ENCODE results near the gene ERCC6L2.

- TF ChIP-seq, protein P1, sequence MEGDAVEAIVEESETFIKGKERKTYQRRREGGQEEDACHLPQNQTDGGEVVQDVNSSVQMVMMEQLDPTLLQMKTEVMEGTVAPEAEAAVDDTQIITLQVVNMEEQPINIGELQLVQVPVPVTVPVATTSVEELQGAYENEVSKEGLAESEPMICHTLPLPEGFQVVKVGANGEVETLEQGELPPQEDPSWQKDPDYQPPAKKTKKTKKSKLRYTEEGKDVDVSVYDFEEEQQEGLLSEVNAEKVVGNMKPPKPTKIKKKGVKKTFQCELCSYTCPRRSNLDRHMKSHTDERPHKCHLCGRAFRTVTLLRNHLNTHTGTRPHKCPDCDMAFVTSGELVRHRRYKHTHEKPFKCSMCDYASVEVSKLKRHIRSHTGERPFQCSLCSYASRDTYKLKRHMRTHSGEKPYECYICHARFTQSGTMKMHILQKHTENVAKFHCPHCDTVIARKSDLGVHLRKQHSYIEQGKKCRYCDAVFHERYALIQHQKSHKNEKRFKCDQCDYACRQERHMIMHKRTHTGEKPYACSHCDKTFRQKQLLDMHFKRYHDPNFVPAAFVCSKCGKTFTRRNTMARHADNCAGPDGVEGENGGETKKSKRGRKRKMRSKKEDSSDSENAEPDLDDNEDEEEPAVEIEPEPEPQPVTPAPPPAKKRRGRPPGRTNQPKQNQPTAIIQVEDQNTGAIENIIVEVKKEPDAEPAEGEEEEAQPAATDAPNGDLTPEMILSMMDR (IDR thresholded peaks at IDR 0.05; ENCODE audit: low read depth, low read length, poor library complexity, severe bottlenecking): no peak
- no peak for TF ChIP-seq EZH2phosphoT487 (IDR thresholded peaks at IDR 0.05; ENCODE audit: borderline replicate concordance, low read length)
These were observed 13.1 kb upstream of the ERCC6L2 start for GRCh38 chr9:95862343-95862742.

All from DOHH2 (cell line).